T47D (cell line): ENCODE measurements around the gene RTN4IP1.

Experiments used
- DNase-seq, 2 experiments: peaks; one replicate each; pipeline versions ENCODE4 v3.0.0 to v3.0.0-alpha.2; 2011 to 2012; ENCODE audit warnings: low read depth in 1 of 2, low spot score in 1 of 2
- JUND ChIP-seq: IDR thresholded peaks from 2 replicates; pipeline ENCODE4 v1.6.1; 2012; ENCODE audit warnings: low read depth
- in situ Hi-C: cut with HindIII; loops from 2 replicates; pipeline ENCODE4 v1.10.0; 2016; ENCODE audit warnings: low sequenced_read_pairs, low pct_unique_long_range_greater_than_20kb

The RTN4IP1 gene

GRCh38 chr6:106530026-106530425, 99.3 kb downstream of the RTN4IP1 start:
- no peak for TF ChIP-seq JUND
- in situ Hi-C loops, result no loop called here
- DNase-seq, result no peak

- TF ChIP-seq JUND, result no peak
- no peak for DNase-seq
- in situ Hi-C loops, result no loop called here
These were observed 99.9 kb downstream of the RTN4IP1 start for GRCh38 chr6:106529438-106529837.

- in situ Hi-C loops, result no loop called here
- TF ChIP-seq JUND, result no peak
- no peak for DNase-seq
These were observed 100.8 kb downstream of the RTN4IP1 start for GRCh38 chr6:106528521-106528920.

- no peak for DNase-seq
- no peak for TF ChIP-seq JUND
- in situ Hi-C loops, result no loop called here
These were observed 101.3 kb downstream of the RTN4IP1 start for GRCh38 chr6:106527979-106528378.

- DNase-seq, result no peak
- TF ChIP-seq JUND, result no peak
- in situ Hi-C loops, result no loop called here
These were observed 102.2 kb downstream of the RTN4IP1 start for GRCh38 chr6:106527117-106527516.

GRCh38 chr6:106525882-106526275, 103.4 kb downstream of the RTN4IP1 start:
- TF ChIP-seq JUND, result no peak
- no peak for DNase-seq
- in situ Hi-C loops, result no loop called here

GRCh38 chr6:106525107-106525881, 104.0 kb downstream of the RTN4IP1 start:
- no peak for TF ChIP-seq JUND
- in situ Hi-C loops, result no loop called here
- DNase-seq, result no peak

GRCh38 chr6:106522562-106523250, 106.6 kb downstream of the RTN4IP1 start:
- no peak for TF ChIP-seq JUND

More at GRCh38 chr6:106522562-106523250, 106.6 kb downstream of the RTN4IP1 start:
- in situ Hi-C loops, result no loop called here
- DNase-seq, result no peak
